Astrocyte (in vitro differentiated cells and primary cell): ENCODE results near the gene ACP6. TPM values are rescaled to one million over a fixed set of nuclear protein-coding genes. Genes with fewer than 3 reads are reported as not detected.

ENCODE experiments used
- DNase-seq: peaks from one replicate; pipeline ENCODE4 v3.0.0-alpha.2; 2010; ENCODE audit warnings: low read depth
- FAIRE-seq: peaks from 2 replicates; lab custom pipeline; 2011; peaks lifted over from hg19 to GRCh38; lab: Jason Lieb, UNC
- H2AFZ ChIP-seq: 2 replicates; pipeline ENCODE4 v1.6.0; 2012; ENCODE audit warnings: low read depth, low read length, inconsistent platforms
- H3K27ac ChIP-seq: 2 replicates; pipeline ENCODE4 v1.5.1; 2011; ENCODE audit warnings: low read depth, low read length, inconsistent platforms
- H3K27me3 ChIP-seq: 2 replicates; pipeline ENCODE4 v1.6.0; 2011; ENCODE audit warnings: low read length, inconsistent platforms; ENCODE audit not compliant: insufficient read depth
- H3K36me3 ChIP-seq: 2 replicates; pipeline ENCODE4 v1.5.1; 2011; ENCODE audit warnings: low read length, inconsistent platforms; ENCODE audit not compliant: insufficient read depth
- H3K4me1 ChIP-seq: 2 replicates; pipeline ENCODE4 v1.5.1; 2011; ENCODE audit warnings: low read length, inconsistent platforms; ENCODE audit not compliant: insufficient read depth
- H3K4me2 ChIP-seq: 2 replicates; pipeline ENCODE4 v1.6.0; 2012; ENCODE audit warnings: low read length, inconsistent platforms
- H3K4me3 ChIP-seq: 2 replicates; pipeline ENCODE4 v1.5.1; 2011; ENCODE audit warnings: low read depth, mild to moderate bottlenecking, low read length, inconsistent platforms; ENCODE audit not compliant: insufficient read depth
- H3K79me2 ChIP-seq: 2 replicates; pipeline ENCODE4 v1.6.0; 2012; ENCODE audit warnings: mild to moderate bottlenecking, low read length, inconsistent platforms; ENCODE audit not compliant: insufficient read depth
- H3K9ac ChIP-seq: 2 replicates; pipeline ENCODE4 v1.6.0; 2012; ENCODE audit warnings: mild to moderate bottlenecking, low read length, inconsistent platforms
- H3K9me3 ChIP-seq: 2 replicates; pipeline ENCODE4 v1.5.1; 2012; ENCODE audit warnings: low read depth, mild to moderate bottlenecking, low read length, inconsistent platforms; ENCODE audit not compliant: insufficient read depth
- H4K20me1 ChIP-seq: 2 replicates; pipeline ENCODE4 v1.6.0; 2012; ENCODE audit warnings: low read length, inconsistent platforms; ENCODE audit not compliant: insufficient read depth
- H3K27ac Mint-ChIP-seq: one replicate; pipeline ENCODE4 v1.8.0; 2021; ENCODE audit warnings: mild to moderate bottlenecking, mixed read lengths; ENCODE audit not compliant: unreplicated experiment
- H3K27me3 Mint-ChIP-seq: one replicate; pipeline ENCODE4 v1.8.0; 2021; ENCODE audit warnings: low read depth, mixed read lengths; ENCODE audit not compliant: unreplicated experiment
- H3K36me3 Mint-ChIP-seq: one replicate; pipeline ENCODE4 v1.8.0; 2021; ENCODE audit warnings: low read depth, mixed read lengths; ENCODE audit not compliant: unreplicated experiment
- H3K4me1 Mint-ChIP-seq: one replicate; pipeline ENCODE4 v1.8.0; 2021; ENCODE audit warnings: low read depth, mixed read lengths; ENCODE audit not compliant: unreplicated experiment
- H3K4me3 Mint-ChIP-seq: one replicate; pipeline ENCODE4 v1.8.0; 2021; ENCODE audit warnings: mild to moderate bottlenecking, moderate library complexity, mixed read lengths; ENCODE audit not compliant: unreplicated experiment
- H3K9me3 Mint-ChIP-seq: one replicate; pipeline ENCODE4 v1.8.0; 2021; ENCODE audit warnings: mild to moderate bottlenecking, mixed read lengths; ENCODE audit not compliant: unreplicated experiment
- CTCF ChIP-seq: IDR thresholded peaks from 2 replicates; pipeline ENCODE4 v1.5.1; 2011; ENCODE audit warnings: low read depth, mild to moderate bottlenecking, inconsistent platforms, low read length, moderate library complexity; ENCODE audit not compliant: insufficient read depth
- EZH2 ChIP-seq: IDR thresholded peaks from 2 replicates; pipeline ENCODE4 v1.6.1; 2012; ENCODE audit warnings: mild to moderate bottlenecking, low read length, inconsistent platforms; ENCODE audit not compliant: insufficient read depth
- total RNA-seq: library from RNA; stranded (reverse); gene quantifications from 2 replicates; pipeline ENCODE4 v1.2.1, GENCODE V29; 2021

Gene ACP6
- total RNA-seq, 1 donor from 2014 or later, result 17.5 TPM

GRCh38 chr1:147599362-147600118 is 70.8 kb downstream of the ACP6 start:
- peaks cover 20% of the 10 kb centered on the region for H3K4me1 Mint-ChIP-seq
- H3K79me2 ChIP-seq, result peaks cover 40% of the 10 kb centered on the region
- no peak for FAIRE-seq
- H3K9me3 ChIP-seq, result no peaks in the 10 kb centered on the region
- H3K36me3 ChIP-seq, result peaks cover under 1% of the 10 kb centered on the region
- H3K9ac ChIP-seq, result peak overlapping the region; percentile 84
- peak overlapping the region; percentile 85 for H3K27ac Mint-ChIP-seq
- TF ChIP-seq EZH2 (no peak), CTCF (no peak)
- H3K4me3 ChIP-seq, result peak overlapping the region; percentile 85
- no peaks in the 10 kb centered on the region for H3K27me3 Mint-ChIP-seq
- peaks cover 17% of the 10 kb centered on the region for H3K4me1 ChIP-seq
- peaks cover 31% of the 10 kb centered on the region for H4K20me1 ChIP-seq
- H3K4me3 Mint-ChIP-seq, result peak overlapping the region; percentile 86
- H3K4me2 ChIP-seq, result peak overlapping the region; percentile 97
- H3K9me3 Mint-ChIP-seq, result no peaks in the 10 kb centered on the region
- H3K27ac ChIP-seq, result peak overlapping the region; percentile 58
- no peaks in the 10 kb centered on the region for H3K27me3 ChIP-seq
- DNase-seq, result peak; percentile 91
- no peaks in the 10 kb centered on the region for H3K36me3 Mint-ChIP-seq
- peak overlapping the region; percentile 88 for H2AFZ ChIP-seq

- FAIRE-seq, result no peak
- Mint-ChIP-seq H3K4me1 (peaks cover 18% of the 10 kb centered on the region), H3K4me3 (peak overlapping the region; percentile 86), H3K27me3 (no peaks in the 10 kb centered on the region), H3K9me3 (no peaks in the 10 kb centered on the region), H3K27ac (peak overlapping the region; percentile 85), H3K36me3 (no peaks in the 10 kb centered on the region)
- TF ChIP-seq EZH2 (no peak), CTCF (no peak)
- DNase-seq, result peak; percentile 16
- H4K20me1 ChIP-seq, result peaks cover 24% of the 10 kb centered on the region
- H3K27ac ChIP-seq, result peak overlapping the region; percentile 58
- H3K4me3 ChIP-seq, result peak overlapping the region; percentile 85
- peaks cover 17% of the 10 kb centered on the region for H3K4me1 ChIP-seq
- H2AFZ ChIP-seq, result peak overlapping the region; percentile 88
- H3K36me3 ChIP-seq, result no peaks in the 10 kb centered on the region
- no peaks in the 10 kb centered on the region for H3K27me3 ChIP-seq
- peaks cover 32% of the 10 kb centered on the region for H3K79me2 ChIP-seq
- H3K4me2 ChIP-seq, result peak overlapping the region; percentile 97
- no peaks in the 10 kb centered on the region for H3K9me3 ChIP-seq
- peak overlapping the region; percentile 84 for H3K9ac ChIP-seq
These were observed 71.5 kb downstream of the ACP6 start for GRCh38 chr1:147598621-147599361.
